ENCODE measurements around the gene DAGLA.

GRCh38 chr11:61731211-61731951 lies 51.2 kb downstream of the DAGLA start:
- TF ChIP-seq CTCF (IDR thresholded peaks at IDR 0.05; ENCODE audit: insufficient read depth, low read length, poor library complexity, severe bottlenecking) (no peak), EZH2phosphoT487 (conservative IDR thresholded peaks at IDR 0.05; ENCODE audit: low read length) (no peak)

All from SU-DHL-6 (cell line).